CD4-positive, alpha-beta T cell treated with Interferon gamma for 1 hour (primary cell): Measurements from ENCODE around the gene GOLIM4.
"Not testable (repeated sequence)": the region's sequence is repeated elsewhere in the genome, so short reads cannot be mapped to it uniquely, and the experiment has no call there.

Source experiments
- DNase-seq: peaks from one replicate; pipeline ENCODE4 v3.0.0-alpha.2; 2020

The GOLIM4 gene, protein sequence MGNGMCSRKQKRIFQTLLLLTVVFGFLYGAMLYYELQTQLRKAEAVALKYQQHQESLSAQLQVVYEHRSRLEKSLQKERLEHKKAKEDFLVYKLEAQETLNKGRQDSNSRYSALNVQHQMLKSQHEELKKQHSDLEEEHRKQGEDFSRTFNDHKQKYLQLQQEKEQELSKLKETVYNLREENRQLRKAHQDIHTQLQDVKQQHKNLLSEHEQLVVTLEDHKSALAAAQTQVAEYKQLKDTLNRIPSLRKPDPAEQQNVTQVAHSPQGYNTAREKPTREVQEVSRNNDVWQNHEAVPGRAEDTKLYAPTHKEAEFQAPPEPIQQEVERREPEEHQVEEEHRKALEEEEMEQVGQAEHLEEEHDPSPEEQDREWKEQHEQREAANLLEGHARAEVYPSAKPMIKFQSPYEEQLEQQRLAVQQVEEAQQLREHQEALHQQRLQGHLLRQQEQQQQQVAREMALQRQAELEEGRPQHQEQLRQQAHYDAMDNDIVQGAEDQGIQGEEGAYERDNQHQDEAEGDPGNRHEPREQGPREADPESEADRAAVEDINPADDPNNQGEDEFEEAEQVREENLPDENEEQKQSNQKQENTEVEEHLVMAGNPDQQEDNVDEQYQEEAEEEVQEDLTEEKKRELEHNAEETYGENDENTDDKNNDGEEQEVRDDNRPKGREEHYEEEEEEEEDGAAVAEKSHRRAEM

GRCh38 chr3:168095611-168096209 is at the start of gene GOLIM4:
GOLIM4 (minus strand) TSS chr3:168095924; CDS start chr3:168095285, 639 bp downstream.
- peak; percentile 83 for DNase-seq

- no peak for DNase-seq
Measured at GRCh38 chr3:168141405-168141998, 45.8 kb upstream of the GOLIM4 start.

GRCh38 chr3:168139947-168140346 is 44.2 kb upstream of the GOLIM4 start:
- no peak for DNase-seq

GRCh38 chr3:168138421-168138820 is 42.7 kb upstream of the GOLIM4 start:
- no peak for DNase-seq

GRCh38 chr3:168134931-168135330 is 39.2 kb upstream of the GOLIM4 start:
- DNase-seq: no peak

- not testable (repeated sequence) for DNase-seq
Measured at GRCh38 chr3:168130250-168130649, 34.5 kb upstream of the GOLIM4 start.

- DNase-seq: not testable (repeated sequence)
Measured at GRCh38 chr3:168128463-168128862, 32.7 kb upstream of the GOLIM4 start.

GRCh38 chr3:168127466-168127865 is 31.7 kb upstream of the GOLIM4 start:
- DNase-seq: no peak

GRCh38 chr3:168124791-168125190 is 29.1 kb upstream of the GOLIM4 start:
- DNase-seq: no peak

DNA sequence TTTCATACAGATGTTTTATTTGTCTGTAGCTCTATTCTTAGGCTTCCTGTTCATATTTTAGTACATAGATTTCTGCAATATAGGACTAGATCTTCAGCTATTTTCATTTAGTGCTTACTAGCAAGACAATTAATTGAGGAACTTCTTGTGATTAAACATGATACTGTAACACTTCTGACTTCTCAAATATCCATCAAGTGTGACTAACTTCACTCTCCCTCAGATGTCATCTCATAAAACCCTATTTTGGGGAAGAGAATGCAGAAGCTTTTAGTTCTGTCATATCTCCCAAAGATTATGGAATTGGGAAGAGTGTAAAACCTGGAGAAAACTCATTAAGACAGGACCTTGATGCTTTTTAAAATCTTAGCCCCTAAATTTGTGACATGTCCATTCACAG is 28.6 kb upstream of the GOLIM4 start:
- DNase-seq: no peak

- DNase-seq: no peak
Measured at GRCh38 chr3:168123201-168124176, 27.8 kb upstream of the GOLIM4 start.

GRCh38 chr3:168121184-168122017 is 25.7 kb upstream of the GOLIM4 start:
- no peak for DNase-seq

GRCh38 chr3:168117853-168118313 is 22.2 kb upstream of the GOLIM4 start:
- no peak for DNase-seq

GRCh38 chr3:168117059-168117458 is 21.3 kb upstream of the GOLIM4 start:
- no peak for DNase-seq

GRCh38 chr3:168116279-168116678 is 20.6 kb upstream of the GOLIM4 start:
- no peak for DNase-seq

DNA sequence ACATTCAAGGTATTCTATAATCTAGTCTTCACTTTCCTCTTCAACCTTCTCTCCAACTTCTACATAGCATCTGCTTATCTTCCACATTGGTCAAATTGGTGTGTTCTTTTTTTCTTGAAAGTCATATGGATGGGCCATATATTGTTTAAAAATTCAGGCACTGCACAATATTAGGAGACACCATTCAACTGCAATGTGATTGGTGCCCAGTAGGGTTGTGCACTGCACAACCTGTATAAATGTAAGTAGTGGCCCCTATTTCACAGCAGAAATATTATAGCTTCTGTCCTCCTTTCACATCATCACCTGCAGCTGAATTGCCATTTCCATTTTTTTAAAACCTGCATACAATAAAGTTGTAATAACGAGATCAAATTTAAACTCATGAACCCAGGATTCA is 18.1 kb upstream of the GOLIM4 start:
- no peak for DNase-seq

- DNase-seq: no peak
Measured at GRCh38 chr3:168112894-168113293, 17.2 kb upstream of the GOLIM4 start.

DNA sequence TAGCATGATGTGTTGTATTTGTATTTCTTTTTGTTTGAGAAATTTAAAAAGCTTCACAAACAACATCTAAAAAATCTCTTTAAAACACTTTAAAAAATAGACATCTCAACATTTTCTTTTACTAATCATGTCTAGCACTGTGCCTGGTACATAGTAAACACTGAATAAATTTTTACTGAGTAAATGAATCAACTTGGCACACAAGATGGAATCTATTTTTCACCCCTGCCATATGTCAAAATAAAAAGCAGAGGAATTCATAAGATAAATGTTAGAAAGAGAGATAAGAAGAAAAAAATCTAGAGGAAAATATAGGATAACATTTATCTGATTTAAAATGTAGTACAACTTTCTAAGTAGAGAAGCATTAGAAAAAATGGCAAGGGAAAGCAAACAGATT is 8.6 kb upstream of the GOLIM4 start:
- DNase-seq: no peak

DNA sequence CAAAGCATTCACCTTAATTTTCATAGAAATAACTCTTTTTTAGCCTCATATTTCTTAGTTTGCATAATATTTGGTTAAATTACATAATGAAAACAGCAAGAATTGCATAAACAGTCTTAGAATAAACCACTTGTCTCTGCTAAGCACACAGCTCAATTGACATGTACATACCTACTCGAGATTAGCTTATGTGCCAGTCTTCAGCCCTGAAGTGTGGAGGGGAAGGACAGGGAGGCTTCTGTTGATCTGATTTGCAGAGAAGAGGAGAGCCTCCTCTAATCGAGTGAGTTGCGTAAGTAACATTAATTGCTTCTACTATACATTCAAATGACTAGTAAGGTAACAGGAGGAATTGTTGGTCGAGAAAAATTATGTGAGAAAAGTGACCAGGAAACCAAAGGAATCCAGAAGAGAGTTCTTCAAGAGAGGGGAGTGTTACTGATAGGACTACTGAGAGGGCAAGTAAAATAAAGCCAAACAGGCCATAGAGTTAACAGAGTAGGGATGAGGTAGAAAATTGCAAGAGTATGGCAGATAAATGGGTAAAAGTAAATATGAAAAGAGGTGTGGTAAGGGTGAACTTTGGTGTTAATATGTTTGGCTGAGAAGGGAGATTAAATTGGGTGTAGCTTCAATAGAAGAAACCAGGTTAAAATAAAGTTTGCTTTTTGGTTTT is 7.1 kb upstream of the GOLIM4 start:
- no peak for DNase-seq

GRCh38 chr3:168100777-168101492 is 5.2 kb upstream of the GOLIM4 start:
- no peak for DNase-seq
